H7 (cell line): ENCODE results near the gene OR3A2. TPM values are rescaled to one million over a fixed set of nuclear protein-coding genes. Genes with fewer than 3 reads are reported as not detected.
"Not testable (repeated sequence)": the region's sequence is repeated elsewhere in the genome, so short reads cannot be mapped to it uniquely, and the experiment has no call there.

Source experiments
- DNase-seq: peaks from one replicate; pipeline ENCODE4 v3.0.0; 2012
- H3K27me3 ChIP-seq: 2 replicates; pipeline ENCODE4 v1.6.0; 2011; ENCODE audit warnings: mild to moderate bottlenecking, low read length; ENCODE audit not compliant: control insufficient read depth, insufficient read depth
- H3K36me3 ChIP-seq: replicated peaks from 2 replicates; pipeline ENCODE4 v1.5.1; 2011; ENCODE audit warnings: low read length; ENCODE audit not compliant: control insufficient read depth, insufficient read depth
- H3K4me3 ChIP-seq: 2 replicates; pipeline ENCODE4 v1.5.1; 2011; ENCODE audit warnings: low read depth, mild to moderate bottlenecking, control low read depth, low read length, moderate library complexity; ENCODE audit not compliant: insufficient read depth
- total RNA-seq: library from RNA; depleted of rRNA; stranded (reverse); fragments of >200 nt; shearing (Covaris generic); gene quantifications from 2 replicates; pipeline ENCODE4 v1.2.3, GENCODE V29; 2014; rRNA removed

The OR3A2 gene
- total RNA-seq, 1 experiment from 2014 or later = not detected

DNA sequence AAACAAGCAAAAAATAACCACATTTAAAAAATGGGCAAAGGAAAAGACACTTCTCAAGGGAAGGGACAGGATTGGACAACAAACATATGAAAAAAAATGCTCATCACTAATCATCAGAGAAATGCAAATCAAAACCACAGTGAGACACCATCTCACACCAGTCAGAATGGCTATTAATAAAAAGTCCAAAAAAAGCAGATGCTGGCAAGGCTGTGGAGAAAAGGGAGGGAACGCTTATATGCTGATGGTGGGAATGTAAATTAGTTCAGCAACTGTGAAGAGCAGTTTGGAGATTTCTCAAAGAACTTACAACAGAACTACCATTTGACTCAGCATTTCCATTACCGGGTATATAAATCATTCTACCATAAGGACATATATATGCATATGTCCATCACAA lies 137.1 kb downstream of the OR3A2 start:
- not testable (repeated sequence) for DNase-seq, H3K36me3 ChIP-seq, H3K27me3 ChIP-seq, H3K4me3 ChIP-seq

DNA sequence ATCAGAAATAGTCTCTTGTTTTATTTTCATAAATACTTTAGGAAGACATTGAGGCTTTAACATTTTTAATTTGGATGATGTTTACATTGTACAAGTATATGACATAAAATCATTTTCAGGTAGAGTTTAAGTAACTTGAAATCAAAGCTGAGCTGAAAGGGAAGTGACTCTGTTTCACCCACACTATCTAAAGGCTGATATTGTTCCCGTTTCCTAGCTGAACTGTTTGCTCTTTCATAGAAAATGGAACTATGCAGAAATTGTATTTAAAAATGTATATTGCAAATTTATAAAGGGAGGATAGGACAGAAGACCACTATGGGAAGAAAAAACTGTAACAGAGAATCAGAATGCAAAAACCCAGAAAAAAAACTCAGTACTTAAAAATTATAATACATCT lies 141.3 kb downstream of the OR3A2 start:
- H3K27me3 ChIP-seq, H3K4me3 ChIP-seq: not testable (repeated sequence)

DNA sequence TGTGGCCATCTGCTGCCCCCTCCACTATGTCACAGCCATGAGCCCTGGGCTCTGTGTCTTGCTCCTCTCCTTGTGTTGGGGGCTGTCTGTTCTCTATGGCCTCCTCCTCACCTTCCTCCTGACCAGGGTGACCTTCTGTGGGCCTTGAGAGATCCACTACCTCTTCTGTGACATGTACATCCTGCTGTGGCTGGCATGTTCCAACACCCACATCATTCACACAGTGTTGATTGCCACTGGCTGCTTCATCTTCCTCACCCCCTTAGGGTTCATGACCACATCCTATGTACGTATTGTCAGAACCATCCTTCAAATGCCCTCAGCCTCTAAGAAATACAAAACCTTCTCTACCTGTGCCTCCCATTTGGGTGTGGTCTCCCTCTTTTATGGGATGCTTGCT lies 145.1 kb downstream of the OR3A2 start:
- H3K27me3 ChIP-seq, H3K4me3 ChIP-seq: not testable (repeated sequence)

More for the DNA sequence above, 141.3 kb downstream of the OR3A2 start:
- DNase-seq, H3K36me3 ChIP-seq: not testable (repeated sequence)

DNA sequence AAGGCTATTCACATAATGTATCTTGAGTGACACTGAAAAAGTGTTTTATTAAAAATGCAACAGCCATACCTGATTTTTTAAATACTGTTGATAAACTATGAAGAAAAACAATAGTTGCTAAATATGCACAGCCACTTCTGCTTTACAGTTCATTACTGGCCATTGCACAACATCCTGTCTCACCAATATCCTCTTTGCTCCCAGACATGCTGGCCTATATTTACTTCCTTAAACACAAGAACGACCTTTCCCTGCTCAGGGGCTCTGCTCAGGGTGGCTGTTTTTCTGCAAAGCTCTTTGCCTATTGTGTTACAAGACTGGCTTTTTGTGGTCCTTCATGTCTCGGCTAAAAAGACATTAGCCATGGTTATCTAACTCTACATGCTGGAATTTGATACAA lies 147.4 kb downstream of the OR3A2 start:
- not testable (repeated sequence) for H3K4me3 ChIP-seq, H3K27me3 ChIP-seq, H3K36me3 ChIP-seq, DNase-seq

More for the DNA sequence above, 145.1 kb downstream of the OR3A2 start:
- not testable (repeated sequence) for DNase-seq, H3K36me3 ChIP-seq

DNA sequence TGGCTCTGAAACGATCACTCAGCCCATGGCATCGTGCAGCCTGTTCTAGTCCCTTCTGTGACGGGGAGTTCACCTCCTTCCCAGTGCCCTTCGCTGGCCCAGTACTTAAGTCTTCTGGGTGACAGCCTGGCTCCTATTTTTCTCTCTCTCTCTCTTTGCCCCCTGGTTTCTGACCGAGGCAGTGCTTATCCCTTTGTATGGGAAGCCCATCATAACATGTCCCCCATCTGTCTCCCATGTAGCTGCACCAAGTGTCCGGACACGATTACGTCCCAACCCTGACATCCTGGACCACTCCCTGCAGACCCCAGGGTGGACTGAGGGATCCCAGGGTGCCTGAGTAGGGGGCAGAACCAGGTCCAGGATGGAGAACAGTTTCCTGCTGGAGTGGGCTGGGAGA lies 153.8 kb downstream of the OR3A2 start:
- H3K4me3 ChIP-seq, H3K36me3 ChIP-seq, DNase-seq, H3K27me3 ChIP-seq: not testable (repeated sequence)

Other genes with a start within 250 kb of the OR3A2 start
- gene OR1A2, start 188.8 kb downstream of the OR3A2 start, total RNA-seq = not detected in 2 replicates
- not detected in 2 replicates for gene OR1A1, start 178.6 kb downstream of the OR3A2 start, total RNA-seq
- not detected in 2 replicates for gene OR3A1, start 87.9 kb downstream of the OR3A2 start, total RNA-seq
- not detected in 2 replicates for gene OR1E1, start 12.1 kb upstream of the OR3A2 start, total RNA-seq
- gene OR3A3, start 25.1 kb upstream of the OR3A2 start, total RNA-seq = not detected in 2 replicates
- gene OR1E2, start 47.5 kb upstream of the OR3A2 start, total RNA-seq = not detected in 2 replicates
- gene SPATA22, start 85.5 kb upstream of the OR3A2 start, total RNA-seq = 0.10 and 1.3 TPM in 2 replicates
- not detected in 2 replicates for gene ASPA, start 89.7 kb upstream of the OR3A2 start, total RNA-seq
- 0.69 and 2.5 TPM in 2 replicates for gene TRPV3, start 171.5 kb upstream of the OR3A2 start, total RNA-seq
- gene TRPV1, start 223.1 kb upstream of the OR3A2 start, total RNA-seq = 3.0 and 3.1 TPM in 2 replicates
- gene SHPK, start 249.9 kb upstream of the OR3A2 start, total RNA-seq = 22.9 and 27.0 TPM in 2 replicates